A549 (cell line): ENCODE measurements around the gene MEGF10.

Experiments
- BHLHE40 ChIP-seq: IDR thresholded peaks from 2 replicates; pipeline ENCODE4 v1.6.1; 2012; ENCODE audit warnings: low read depth, low read length, inconsistent platforms
- CTCF ChIP-seq: fragments of >200 bp; sonication (Bioruptor Twin); formaldehyde crosslinking; IDR thresholded peaks from 3 replicates; pipeline ENCODE4 v1.5.1; 2016
- NR3C1 ChIP-seq: fragments of >200 bp; sonication (Bioruptor Twin); formaldehyde crosslinking; IDR thresholded peaks from 3 replicates; pipeline ENCODE4 v1.6.1; 2017
- POLR2A ChIP-seq: IDR thresholded peaks from 2 replicates; pipeline ENCODE4 v1.6.1; 2012; ENCODE audit warnings: mild to moderate bottlenecking, low read length
- RNF2 ChIP-seq: fragments of 200-600 bp; sonication (generic); IDR thresholded peaks from 2 replicates; pipeline ENCODE4 v1.6.1; 2016; ENCODE audit warnings: low read depth, mild to moderate bottlenecking, antibody characterized with exemption, moderate library complexity, borderline replicate concordance
- ZFP36 ChIP-seq: fragments of 450-650 bp; IDR thresholded peaks from 2 replicates; pipeline ENCODE4 v1.6.1; 2014; ENCODE audit warnings: borderline replicate concordance; ENCODE audit not compliant: partially characterized antibody
- TF ChIP-seq, protein P1 (sequence below): IDR thresholded peaks from 2 replicates; pipeline ENCODE4 v1.6.1; 2012

DNA sequence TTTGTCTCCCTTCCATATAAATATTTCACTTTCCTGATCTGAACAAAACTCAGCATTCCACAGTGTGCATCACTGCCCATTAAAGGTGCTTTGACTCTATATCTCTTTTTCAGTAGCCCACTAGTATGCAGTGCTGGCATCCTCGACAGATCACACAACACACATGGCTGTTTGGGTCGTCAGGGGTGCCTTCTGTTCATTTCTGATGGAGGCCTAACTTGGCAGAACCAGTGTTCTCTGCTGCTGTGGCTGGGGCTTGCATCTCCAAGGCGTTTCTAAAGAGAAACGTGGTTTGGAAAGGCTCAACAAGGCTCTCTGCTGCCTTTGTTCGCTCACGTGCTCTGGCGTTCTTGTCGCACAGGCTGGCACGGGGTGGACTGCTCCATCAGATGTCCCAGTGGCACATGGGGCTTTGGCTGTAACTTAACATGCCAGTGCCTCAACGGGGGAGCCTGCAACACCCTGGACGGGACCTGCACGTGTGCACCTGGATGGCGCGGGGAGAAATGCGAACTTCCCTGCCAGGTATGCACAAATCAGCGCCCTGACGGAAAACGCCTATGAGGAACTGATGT lies 129.2 kb downstream of the MEGF10 start:
- TF ChIP-seq RNF2 (no peak), CTCF (no peak), POLR2A (no peak), BHLHE40 (no peak), NR3C1 (no peak), ZFP36 (no peak)
- TF ChIP-seq, protein P1, sequence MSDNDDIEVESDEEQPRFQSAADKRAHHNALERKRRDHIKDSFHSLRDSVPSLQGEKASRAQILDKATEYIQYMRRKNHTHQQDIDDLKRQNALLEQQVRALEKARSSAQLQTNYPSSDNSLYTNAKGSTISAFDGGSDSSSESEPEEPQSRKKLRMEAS: no peak
